GM23338 (cell line): ENCODE data around the gene DAAM1. TPM values are rescaled to one million over a fixed set of nuclear protein-coding genes. Genes with fewer than 3 reads are reported as not detected.

Experiments
- ATAC-seq: fragments of 200-7000 bp; cut with Tn5 transposase; 3 replicates; pipeline ENCODE4 v1.9.1; 2020
- DNase-seq: peaks from one replicate; pipeline ENCODE4 v3.0.0-alpha.2; 2015; ENCODE audit warnings: low spot score
- H2AFZ ChIP-seq: fragments of 200-600 bp; sonication (generic); 2 replicates; pipeline ENCODE4 v1.8.0; 2016; ENCODE audit warnings: antibody characterized with exemption, mild to moderate bottlenecking, moderate library complexity
- H3F3A ChIP-seq: fragments of 200-600 bp; sonication (generic); replicated peaks from 2 replicates; pipeline ENCODE4 v1.8.0; 2017; ENCODE audit warnings: antibody characterized with exemption, mixed run types, low read depth
- H3K27ac ChIP-seq: fragments of 200-600 bp; sonication (generic); 2 replicates; pipeline ENCODE4 v1.6.1; 2016; ENCODE audit warnings: low read depth
- H3K27me3 ChIP-seq: fragments of 200-600 bp; sonication (generic); 2 replicates; pipeline ENCODE4 v1.8.0; 2016; ENCODE audit warnings: mild to moderate bottlenecking, mixed run types, moderate library complexity; ENCODE audit not compliant: insufficient read depth
- H3K36me3 ChIP-seq: fragments of 200-600 bp; sonication (generic); 2 replicates; pipeline ENCODE4 v1.8.0; 2016; ENCODE audit warnings: mild to moderate bottlenecking; ENCODE audit not compliant: insufficient read depth
- H3K4me1 ChIP-seq: fragments of 200-600 bp; sonication (generic); 2 replicates; pipeline ENCODE4 v1.8.0; 2016; ENCODE audit warnings: mild to moderate bottlenecking, moderate library complexity; ENCODE audit not compliant: insufficient read depth
- H3K4me2 ChIP-seq: fragments of 200-600 bp; sonication (generic); 2 replicates; pipeline ENCODE4 v1.7.1; 2017; ENCODE audit warnings: mixed run types
- H3K4me3 ChIP-seq: fragments of 200-600 bp; sonication (generic); 2 replicates; pipeline ENCODE4 v1.6.1; 2016; ENCODE audit warnings: mixed run types
- H3K79me2 ChIP-seq: fragments of 200-600 bp; sonication (generic); replicated peaks from 2 replicates; pipeline ENCODE4 v1.8.0; 2017; ENCODE audit warnings: mild to moderate bottlenecking; ENCODE audit not compliant: insufficient read depth
- H3K9me2 ChIP-seq: fragments of 200-600 bp; sonication (generic); 2 replicates; pipeline ENCODE4 v1.8.0; 2017; ENCODE audit not compliant: insufficient read depth
- H4K20me1 ChIP-seq: fragments of 200-600 bp; sonication (generic); replicated peaks from 2 replicates; pipeline ENCODE4 v1.8.0; 2017; ENCODE audit warnings: mild to moderate bottlenecking; ENCODE audit not compliant: insufficient read depth
- H3K27ac Mint-ChIP-seq: 2 replicates; pipeline ENCODE4 v1.8.0; 2020; ENCODE audit warnings: inconsistent platforms, mild to moderate bottlenecking, moderate library complexity, mixed read lengths
- H3K27me3 Mint-ChIP-seq: 3 replicates; pipeline ENCODE4 v1.8.0; 2022; ENCODE audit warnings: low read depth, mild to moderate bottlenecking, moderate library complexity, mixed read lengths, inconsistent platforms; ENCODE audit not compliant: insufficient read depth, poor library complexity
- H3K36me3 Mint-ChIP-seq: 3 replicates; pipeline ENCODE4 v1.8.0; 2021; ENCODE audit warnings: low read depth, mild to moderate bottlenecking, inconsistent platforms, moderate library complexity, mixed read lengths
- H3K4me1 Mint-ChIP-seq: 3 replicates; pipeline ENCODE4 v1.8.0; 2020; ENCODE audit warnings: mild to moderate bottlenecking, inconsistent platforms, mixed read lengths
- H3K4me3 Mint-ChIP-seq: 3 replicates; pipeline ENCODE4 v1.8.0; 2021; ENCODE audit warnings: moderate library complexity, mild to moderate bottlenecking, inconsistent platforms, mixed read lengths
- H3K9me3 Mint-ChIP-seq: 3 replicates; pipeline ENCODE4 v1.8.0; 2020; ENCODE audit warnings: moderate library complexity, mild to moderate bottlenecking, inconsistent platforms, mixed read lengths
- ETS1 ChIP-seq: IDR thresholded peaks from 2 replicates; pipeline ENCODE4 v1.6.1; 2016; ENCODE audit warnings: antibody characterized with exemption
- EZH2phosphoT487 ChIP-seq: fragments of 200-600 bp; sonication (generic); IDR thresholded peaks from one replicate; pipeline ENCODE4 v1.8.1; 2018; ENCODE audit warnings: antibody characterized with exemption; ENCODE audit not compliant: unreplicated experiment
- REST ChIP-seq: IDR thresholded peaks from one replicate; pipeline ENCODE4 v1.6.1; 2018; ENCODE audit warnings: antibody characterized with exemption; ENCODE audit not compliant: unreplicated experiment
- ZNF331 ChIP-seq: fragments of 250-450 bp; sonication (Bioruptor Pico); IDR thresholded peaks from 2 replicates; pipeline ENCODE4 v1.5.0; 2020; ENCODE audit warnings: low read depth, mild to moderate bottlenecking, moderate library complexity
- polyA plus RNA-seq: library from polyadenylated mRNA; unstranded; fragments of >200 nt; fragmentation: Nextera tagmentation; extraction: Ambion mirVana; gene quantifications from 2 replicates; pipeline ENCODE4 v1.2.1, GENCODE V29; 2016
- total RNA-seq: library from RNA; depleted of rRNA; stranded (reverse); fragments of >200 nt; shearing (Covaris generic); gene quantifications from 2 replicates; pipeline ENCODE4 v1.2.3, GENCODE V29; 2014

The DAAM1 gene
- total and polyA plus RNA-seq, 2 experiments from 2014 or later, result 36.3 to 42.1 TPM

DNA sequence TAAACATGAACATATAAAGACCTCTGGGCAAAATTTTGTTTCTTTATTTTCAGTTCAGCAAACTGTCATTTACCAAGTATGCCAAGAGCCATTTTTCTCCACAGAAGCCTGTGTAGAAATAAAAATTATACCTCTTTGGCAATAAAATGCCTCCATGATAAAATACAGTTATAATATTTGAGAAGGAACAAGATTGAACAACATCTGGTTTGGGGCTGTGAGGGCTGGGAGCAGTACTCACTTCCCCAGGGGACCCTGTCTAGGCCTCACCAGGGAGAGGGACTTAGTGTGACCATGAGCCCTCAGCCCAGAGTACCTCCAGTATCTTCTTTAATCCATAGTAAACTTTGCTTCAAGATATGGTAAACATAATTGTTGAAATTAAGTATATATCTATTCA, 65.1 kb downstream of the DAAM1 start:
- Mint-ChIP-seq H3K9me3 (no peaks in the 10 kb centered on the region), H3K27ac (no peak overlapping the region), H3K4me3 (no peak overlapping the region), H3K36me3 (no peaks in the 10 kb centered on the region), H3K27me3 (peaks cover 2% of the 10 kb centered on the region), H3K4me1 (peaks cover 27% of the 10 kb centered on the region)
- Histone ChIP-seq H3K27me3 (no peaks in the 10 kb centered on the region), H3K4me1 (peaks cover 18% of the 10 kb centered on the region), H3K4me3 (no peak overlapping the region), H3K27ac (no peak overlapping the region), H4K20me1 (no peaks in the 10 kb centered on the region), H3K9me2 (no peaks in the 10 kb centered on the region; the same call in 1 of the 2 replicates), H3K36me3 (no peaks in the 10 kb centered on the region), H3K79me2 (peaks cover 30% of the 10 kb centered on the region), H3K4me2 (no peak overlapping the region), H2AFZ (no peak overlapping the region), H3F3A (no peaks in the 10 kb centered on the region)
- TF ChIP-seq EZH2phosphoT487 (no peak), ETS1 (no peak)
- ATAC-seq, result no peak
- no peak for DNase-seq

GRCh38 chr14:59254146-59254910, 65.9 kb downstream of the DAAM1 start:
- Mint-ChIP-seq H3K27me3 (peaks cover 2% of the 10 kb centered on the region), H3K4me3 (no peak overlapping the region), H3K36me3 (no peaks in the 10 kb centered on the region), H3K9me3 (no peaks in the 10 kb centered on the region), H3K4me1 (peaks cover 24% of the 10 kb centered on the region), H3K27ac (no peak overlapping the region)
- Histone ChIP-seq H3K4me1 (peaks cover 18% of the 10 kb centered on the region), H3K79me2 (peaks cover 28% of the 10 kb centered on the region), H3K4me2 (0 out of 2 replicates have a peak overlapping the region, but pooled peaks have one; percentile 52), H4K20me1 (no peaks in the 10 kb centered on the region), H3F3A (no peaks in the 10 kb centered on the region), H3K9me2 (no peaks in the 10 kb centered on the region; the same call in 1 of the 2 replicates), H3K36me3 (no peaks in the 10 kb centered on the region), H3K4me3 (no peak overlapping the region), H2AFZ (no peak overlapping the region), H3K27ac (no peak overlapping the region), H3K27me3 (no peaks in the 10 kb centered on the region)
- no peak for TF ChIP-seq ZNF331
- TF ChIP-seq REST, result no peak
- ATAC-seq, result 0 out of 3 replicates have a peak, but pooled peaks have one; percentile 39
- DNase-seq, result no peak
